HepG2 (cell line): ENCODE data around the gene NONO. TPM values are rescaled to one million over a fixed set of nuclear protein-coding genes. Genes with fewer than 3 reads are reported as not detected.
"Not testable (repeated sequence)": the region's sequence is repeated elsewhere in the genome, so short reads cannot be mapped to it uniquely, and the experiment has no call there.

Source experiments
- ATAC-seq: fragments of 200-7000 bp; cut with Tn5 transposase; 3 replicates; pipeline ENCODE4 v1.9.1; 2020; ENCODE audit warnings: mild to moderate bottlenecking, moderate library complexity
- BruUV-seq: library from RNA; stranded (reverse); fragments of 400-500 nt; replicated peaks from 2 replicates; lab custom pipeline; 2021; lab: Mats Ljungman, UMichigan
- CTCF ChIA-PET: fragments of 300-600 bp; formaldehyde crosslinking; extraction: SDS; loops from one replicate; lab custom pipeline; 2021; ENCODE audit warnings: low total read pairs, inconsistent platforms, low intra/inter-chr PET ratio; lab: Yijun Ruan, JAX
- POLR2A ChIA-PET: fragments of 350-600 bp; sonication (Branson Sonifier 250); formaldehyde crosslinking; loops from one replicate; lab custom pipeline; 2020; ENCODE audit warnings: antibody characterized with exemption, inconsistent platforms; lab: Yijun Ruan, JAX
- DNase-seq: peaks from one replicate; pipeline ENCODE4 v3.0.0-alpha.2; 2015; ENCODE audit warnings: low spot score
- FAIRE-seq: peaks from 3 replicates; lab custom pipeline; 2011; peaks lifted over from hg19 to GRCh38; lab: Jason Lieb, UNC
- H2AFZ ChIP-seq: one replicate; pipeline ENCODE4 v1.6.1; 2011; ENCODE audit warnings: low read length, inconsistent platforms
- H3K27ac ChIP-seq: fragments of 300-600 bp; 3 replicates; pipeline ENCODE4 v1.8.0; 2011; ENCODE audit warnings: mixed run types, mild to moderate bottlenecking, mixed read lengths, low read length, inconsistent platforms; ENCODE audit not compliant: insufficient read depth; ENCODE audit errors: extremely low read length
- H3K27me3 ChIP-seq, 2 experiments: fragments of 200-600 bp in 1 of 2; 2 replicates in 1 of 2; 3 replicates in 1 of 2; pipeline versions ENCODE4 v1.6.0 to v1.8.0; 2011; ENCODE audit warnings: low read length in 2 of 2, mild to moderate bottlenecking in 2 of 2, moderate library complexity in 2 of 2, inconsistent platforms in 1 of 2; ENCODE audit not compliant: insufficient read depth in 2 of 2, control insufficient read depth in 1 of 2
- H3K36me3 ChIP-seq, 2 experiments: fragments of 200-600 bp in 1 of 2; replicated peaks in 1 of 2; 2 replicates in 1 of 2; 3 replicates in 1 of 2; pipeline versions ENCODE4 v1.5.1 to v1.8.0; 2011; ENCODE audit warnings: low read length in 2 of 2, inconsistent platforms in 1 of 2; ENCODE audit not compliant: insufficient read depth in 2 of 2, control insufficient read depth in 1 of 2
- H3K4me1 ChIP-seq: 2 replicates; pipeline ENCODE4 v1.5.1; 2012; ENCODE audit warnings: low read length, inconsistent platforms; ENCODE audit not compliant: insufficient read depth
- H3K4me2 ChIP-seq: 2 replicates; pipeline ENCODE4 v1.6.0; 2011; ENCODE audit warnings: low read depth, low read length, inconsistent platforms
- H3K4me3 ChIP-seq, 3 experiments: fragments of 200-600 bp in 1 of 3; sonication (generic), shearing (Covaris generic) in 1 of 3; replicated peaks in 1 of 3; 2 replicates each; pipeline ENCODE4 v1.5.1; 2011 to 2016; ENCODE audit warnings: low read length in 3 of 3, inconsistent platforms in 2 of 3, low read depth in 2 of 3, mild to moderate bottlenecking in 2 of 3, control low read depth in 1 of 3, mixed read lengths in 1 of 3; ENCODE audit not compliant: insufficient read depth in 1 of 3
- H3K79me2 ChIP-seq: one replicate; pipeline ENCODE4 v1.6.1; 2011; ENCODE audit warnings: low read length, inconsistent platforms; ENCODE audit not compliant: insufficient read depth
- H3K9ac ChIP-seq: 2 replicates; pipeline ENCODE4 v1.6.0; 2011; ENCODE audit warnings: mild to moderate bottlenecking, low read depth, low read length, inconsistent platforms; ENCODE audit not compliant: insufficient read depth
- H3K9me3 ChIP-seq: 2 replicates; pipeline ENCODE4 v1.5.1; 2012; ENCODE audit warnings: mild to moderate bottlenecking, low read length
- H4K20me1 ChIP-seq: 2 replicates; pipeline ENCODE4 v1.6.0; 2011; ENCODE audit warnings: inconsistent platforms, mild to moderate bottlenecking, low read length, moderate library complexity; ENCODE audit not compliant: insufficient read depth
- AKAP8 ChIP-seq: sonication (generic); formaldehyde crosslinking; IDR thresholded peaks from 2 replicates; pipeline ENCODE4 v1.5.1; 2020; ENCODE audit warnings: mild to moderate bottlenecking, missing genetic modification reagents
- ARHGAP35 ChIP-seq: sonication (generic); formaldehyde crosslinking; IDR thresholded peaks from 2 replicates; pipeline ENCODE4 v1.9.0; 2022; ENCODE audit warnings: mild to moderate bottlenecking, inconsistent platforms, moderate library complexity, missing genetic modification reagents, borderline replicate concordance
- JUN ChIP-seq: sonication (generic); formaldehyde crosslinking; IDR thresholded peaks from 2 replicates; pipeline ENCODE4 v1.4.0; 2020; ENCODE audit warnings: mild to moderate bottlenecking, missing genetic modification reagents
- KLF9 ChIP-seq: IDR thresholded peaks from 2 replicates; pipeline ENCODE4 v1.6.1; 2016; ENCODE audit warnings: low read depth
- MBNL3 ChIP-seq: fragments of 250-450 bp; sonication (Bioruptor Pico); conservative IDR thresholded peaks from 2 replicates; pipeline ENCODE4 v1.8.0; 2022; ENCODE audit warnings: mild to moderate bottlenecking, inconsistent platforms
- NCOA2 ChIP-seq: sonication (generic); formaldehyde crosslinking; IDR thresholded peaks from 2 replicates; pipeline ENCODE4 v1.8.0; 2022; ENCODE audit warnings: inconsistent platforms
- NFRKB ChIP-seq: fragments of 450-650 bp; IDR thresholded peaks from 2 replicates; pipeline ENCODE4 v1.6.1; 2017
- RCOR2 ChIP-seq: IDR thresholded peaks from 2 replicates; pipeline ENCODE4 v1.6.1; 2016; ENCODE audit warnings: missing biosample characterization, missing genetic modification reagents
- TARDBP ChIP-seq: sonication (generic); formaldehyde crosslinking; IDR thresholded peaks from 2 replicates; pipeline ENCODE4 v1.8.0; 2022; ENCODE audit warnings: mild to moderate bottlenecking, missing genetic modification reagents
- ZBTB1 ChIP-seq: sonication (generic); formaldehyde crosslinking; IDR thresholded peaks from 2 replicates; pipeline ENCODE4 v1.4.0; 2020; ENCODE audit warnings: missing genetic modification reagents, borderline replicate concordance
- ZNF136 ChIP-seq: sonication (generic); formaldehyde crosslinking; IDR thresholded peaks from 2 replicates; pipeline ENCODE4 v1.8.1; 2022; ENCODE audit warnings: low read depth, mild to moderate bottlenecking, moderate library complexity, missing genetic modification reagents
- ZNF543 ChIP-seq: sonication (generic); formaldehyde crosslinking; IDR thresholded peaks from 2 replicates; pipeline ENCODE4 v1.4.0; 2020; ENCODE audit warnings: mild to moderate bottlenecking, missing genetic modification reagents
- ZNF816 ChIP-seq: sonication (generic); formaldehyde crosslinking; IDR thresholded peaks from 2 replicates; pipeline ENCODE4 v1.8.0; 2022; ENCODE audit warnings: missing genetic modification reagents, mild to moderate bottlenecking, borderline replicate concordance
- WGBS: methylation state at CpG from one replicate; pipeline ENCODE4 v1.1.6; 2017; ENCODE audit warnings: low lambda C conversion rate; 5-methylcytosine and 5-hydroxymethylcytosine counted together
- in situ Hi-C: cut with HindIII; loops from 2 replicates; pipeline ENCODE4 v1.10.0; 2017; ENCODE audit warnings: low pct_unique_long_range_greater_than_20kb; ENCODE audit not compliant: extremely low pct_ligation_motif_present
- intact Hi-C: fragments of 100-400 bp; cut with micrococcal nuclease; formaldehyde crosslinking; loops from one replicate; pipeline ENCODE4 v1.10.0; 2022; ENCODE audit not compliant: unreplicated experiment
- polyA plus RNA-seq, 8 experiments: library from polyadenylated mRNA; depleted of rRNA in 3 of 8; stranded (reverse) in 7 of 8; unstranded in 1 of 8; fragments of >200 nt; fragmentation: Illumina TruSeq in 4 of 8; extraction: Trizol in 4 of 8; gene quantifications; 2 replicates each; pipeline versions ENCODE4 v1.2.1 to v1.2.3, GENCODE V29; 2011 to 2016; ENCODE audit warnings: low read depth in 4 of 8, missing spikeins in 1 of 8, mixed read lengths in 1 of 8; ENCODE audit not compliant: insufficient read depth in 1 of 8
- total RNA-seq, 5 experiments: library from RNA; depleted of rRNA; stranded (reverse); fragments of >200 nt; fragmentation: Illumina TruSeq; extraction: Trizol; gene quantifications; 2 replicates each; pipeline ENCODE4 v1.2.3, GENCODE V29; 2016; ENCODE audit warnings: low read depth in 1 of 5
- TF ChIP-seq, protein P1 (sequence below): sonication (generic); formaldehyde crosslinking; IDR thresholded peaks from 2 replicates; pipeline ENCODE4 v1.5.1; 2020; ENCODE audit warnings: mild to moderate bottlenecking, missing genetic modification reagents, moderate library complexity

NONO gene
- total and polyA plus RNA-seq, 2 of the 13 experiments (the other 11 are each of a cell fraction or from before 2014, with no cell fraction given) = 408 to 605 TPM

DNA sequence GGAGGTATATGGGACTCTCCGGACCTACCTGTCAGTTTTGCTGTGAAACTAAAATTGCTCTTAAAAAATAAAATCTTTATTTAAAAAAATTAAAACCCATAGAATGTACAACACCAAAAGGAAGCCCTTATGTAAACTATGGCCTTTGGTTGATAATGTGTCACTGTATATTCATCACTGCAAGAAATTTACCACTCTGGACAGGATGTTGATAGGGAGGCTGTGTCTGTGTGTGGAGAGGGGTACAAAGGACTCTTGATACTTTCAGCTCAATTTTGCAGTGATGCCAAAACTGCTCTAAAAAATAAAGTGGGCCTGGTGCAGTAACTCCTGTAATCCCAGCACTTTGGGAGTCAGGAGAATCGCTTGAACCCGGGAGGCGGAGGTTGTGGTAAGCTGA is 26.6 kb upstream of the NONO start (continued):
- no peak for TF ChIP-seq NCOA2 (CRISPR knock-in tag)
- TF ChIP-seq RCOR2 (CRISPR knock-in tag) = no peak
- TF ChIP-seq, all 625 proteins: peak for 0

DNA sequence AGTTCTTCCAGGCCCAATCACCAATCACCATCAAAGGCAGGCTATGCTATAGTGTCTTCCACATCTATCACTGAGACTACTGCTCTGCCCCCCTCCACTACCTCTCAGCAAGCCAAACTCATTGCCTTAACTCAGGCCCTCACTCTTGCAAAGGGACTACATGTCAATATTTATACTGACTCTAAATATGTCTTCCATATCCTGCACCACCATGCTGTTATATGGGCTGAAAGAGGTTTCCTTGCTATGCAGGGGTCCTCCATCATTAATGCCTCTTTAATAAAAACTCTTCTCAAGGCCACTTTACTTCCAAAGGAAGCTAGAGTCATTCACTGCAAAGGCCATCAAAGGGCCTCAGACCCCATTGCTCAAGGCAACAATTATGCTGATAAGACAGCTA is 14.8 kb upstream of the NONO start:
- intact Hi-C loops = not testable (repeated sequence)

DNA sequence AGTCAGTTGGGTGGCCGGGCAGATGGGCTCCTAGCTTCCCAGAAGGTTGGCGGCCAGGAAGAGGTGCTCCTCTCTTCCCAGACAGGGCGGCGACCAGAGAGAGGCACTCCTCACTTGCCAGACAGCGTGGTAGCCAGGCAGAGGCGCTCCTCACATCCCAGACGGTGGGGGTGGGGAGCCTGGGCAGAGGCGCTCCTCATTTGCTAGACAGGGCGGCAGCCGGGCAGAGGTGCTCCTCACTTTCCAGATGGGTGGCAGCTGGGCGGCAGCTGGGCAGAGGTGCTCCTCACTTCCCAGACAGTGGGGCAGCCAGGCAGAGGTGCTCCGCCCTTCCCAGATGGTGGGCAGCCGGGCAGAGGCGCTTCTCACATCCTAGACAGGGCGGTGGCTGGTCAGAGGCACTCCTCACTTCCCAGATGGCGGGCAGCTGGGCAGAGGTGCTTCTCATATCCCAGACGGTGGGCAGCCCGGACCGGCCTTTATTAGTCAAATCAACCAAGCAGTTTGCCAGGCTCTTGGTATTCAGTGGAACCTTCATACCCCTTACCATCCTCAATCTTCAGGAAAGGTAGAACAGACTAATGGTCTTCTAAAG is 13.5 kb upstream of the NONO start:
- POLR2A ChIA-PET = no interaction called here
- CTCF ChIA-PET = no interaction called here
- Histone ChIP-seq H3K4me2 (no peak overlapping the region), H3K4me3 (no peak overlapping the region), H2AFZ (no peak overlapping the region), H3K27me3 (no peaks in the 10 kb centered on the region), H3K9ac (no peak overlapping the region), H3K27ac (no peak overlapping the region), H3K79me2 (no peaks in the 10 kb centered on the region), H3K36me3 (no peaks in the 10 kb centered on the region), H4K20me1 (no peaks in the 10 kb centered on the region), H3K4me1 (no peaks in the 10 kb centered on the region), H3K9me3 (no peaks in the 10 kb centered on the region)
- ATAC-seq (no peak), FAIRE-seq (no peak), DNase-seq (no peak)
- BruUV-seq = no TSS peak
- WGBS = no CpG with 5 or more reads among the region's 19 CpGs
- TF ChIP-seq ZNF816 = no peak
- no peak for TF ChIP-seq NFRKB
- TF ChIP-seq JUN = no peak
- TF ChIP-seq ZBTB1 (CRISPR knock-in tag) = no peak
- no peak for TF ChIP-seq MBNL3 (CRISPR knock-in tag)
- no peak for TF ChIP-seq TARDBP (CRISPR knock-in tag)
- TF ChIP-seq KLF9 = no peak
- no peak for TF ChIP-seq ZNF543 (CRISPR knock-in tag)
- no peak for TF ChIP-seq AKAP8
- TF ChIP-seq ARHGAP35 (CRISPR knock-in tag) = no peak
- TF ChIP-seq, protein P1, sequence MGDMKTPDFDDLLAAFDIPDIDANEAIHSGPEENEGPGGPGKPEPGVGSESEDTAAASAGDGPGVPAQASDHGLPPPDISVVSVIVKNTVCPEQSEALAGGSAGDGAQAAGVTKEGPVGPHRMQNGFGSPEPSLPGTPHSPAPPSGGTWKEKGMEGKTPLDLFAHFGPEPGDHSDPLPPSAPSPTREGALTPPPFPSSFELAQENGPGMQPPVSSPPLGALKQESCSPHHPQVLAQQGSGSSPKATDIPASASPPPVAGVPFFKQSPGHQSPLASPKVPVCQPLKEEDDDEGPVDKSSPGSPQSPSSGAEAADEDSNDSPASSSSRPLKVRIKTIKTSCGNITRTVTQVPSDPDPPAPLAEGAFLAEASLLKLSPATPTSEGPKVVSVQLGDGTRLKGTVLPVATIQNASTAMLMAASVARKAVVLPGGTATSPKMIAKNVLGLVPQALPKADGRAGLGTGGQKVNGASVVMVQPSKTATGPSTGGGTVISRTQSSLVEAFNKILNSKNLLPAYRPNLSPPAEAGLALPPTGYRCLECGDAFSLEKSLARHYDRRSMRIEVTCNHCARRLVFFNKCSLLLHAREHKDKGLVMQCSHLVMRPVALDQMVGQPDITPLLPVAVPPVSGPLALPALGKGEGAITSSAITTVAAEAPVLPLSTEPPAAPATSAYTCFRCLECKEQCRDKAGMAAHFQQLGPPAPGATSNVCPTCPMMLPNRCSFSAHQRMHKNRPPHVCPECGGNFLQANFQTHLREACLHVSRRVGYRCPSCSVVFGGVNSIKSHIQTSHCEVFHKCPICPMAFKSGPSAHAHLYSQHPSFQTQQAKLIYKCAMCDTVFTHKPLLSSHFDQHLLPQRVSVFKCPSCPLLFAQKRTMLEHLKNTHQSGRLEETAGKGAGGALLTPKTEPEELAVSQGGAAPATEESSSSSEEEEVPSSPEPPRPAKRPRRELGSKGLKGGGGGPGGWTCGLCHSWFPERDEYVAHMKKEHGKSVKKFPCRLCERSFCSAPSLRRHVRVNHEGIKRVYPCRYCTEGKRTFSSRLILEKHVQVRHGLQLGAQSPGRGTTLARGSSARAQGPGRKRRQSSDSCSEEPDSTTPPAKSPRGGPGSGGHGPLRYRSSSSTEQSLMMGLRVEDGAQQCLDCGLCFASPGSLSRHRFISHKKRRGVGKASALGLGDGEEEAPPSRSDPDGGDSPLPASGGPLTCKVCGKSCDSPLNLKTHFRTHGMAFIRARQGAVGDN (CRISPR knock-in tag) = no peak
- TF ChIP-seq ZNF136 = no peak
- in situ Hi-C loops = no loop called here
- intact Hi-C loops = no loop called here

More for the DNA sequence above, 14.8 kb upstream of the NONO start:
- H3K4me1 ChIP-seq, POLR2A ChIA-PET, BruUV-seq, H3K4me2 ChIP-seq, H4K20me1 ChIP-seq, H3K9me3 ChIP-seq, in situ Hi-C loops, H3K4me3 ChIP-seq, H2AFZ ChIP-seq, CTCF ChIA-PET, H3K79me2 ChIP-seq, H3K27ac ChIP-seq, ATAC-seq, FAIRE-seq, H3K9ac ChIP-seq, DNase-seq, H3K36me3 ChIP-seq, H3K27me3 ChIP-seq: not testable (repeated sequence)
